HepG2 (cell line): Measurements from ENCODE around the gene PRIM2. TPM values are rescaled to one million over a fixed set of nuclear protein-coding genes. Genes with fewer than 3 reads are reported as not detected.
A peak's percentile ranks its signal among the peaks of the same experiment; 100 is the strongest.

Experiments used
- DR1 ChIP-seq: sonication (generic); formaldehyde crosslinking; IDR thresholded peaks from 2 replicates; pipeline ENCODE4 v1.8.0; 2021; ENCODE audit warnings: mild to moderate bottlenecking, missing genetic modification reagents, inconsistent platforms
- KMT2B ChIP-seq: IDR thresholded peaks from 2 replicates; pipeline ENCODE4 v1.6.1; 2016; ENCODE audit warnings: missing genetic modification reagents, missing compliant biosample characterization
- MAFF ChIP-seq: IDR thresholded peaks from 2 replicates; pipeline ENCODE4 v1.6.1; 2011; ENCODE audit warnings: low read depth, low read length, improper control_type of control experiment
- NFIC ChIP-seq: IDR thresholded peaks from 2 replicates; pipeline ENCODE4 v1.6.1; 2012; ENCODE audit warnings: mild to moderate bottlenecking, low read length, inconsistent platforms
- PHB2 ChIP-seq: fragments of 450-650 bp; IDR thresholded peaks from 2 replicates; pipeline ENCODE4 v1.6.1; 2018; ENCODE audit not compliant: partially characterized antibody
- ZNF501 ChIP-seq: sonication (generic); formaldehyde crosslinking; IDR thresholded peaks from 2 replicates; pipeline ENCODE4 v1.5.1; 2020; ENCODE audit warnings: mild to moderate bottlenecking, moderate library complexity, missing genetic modification reagents
- polyA plus RNA-seq, 8 experiments: library from polyadenylated mRNA; depleted of rRNA in 3 of 8; stranded (reverse) in 7 of 8; unstranded in 1 of 8; fragments of >200 nt; fragmentation: Illumina TruSeq in 4 of 8; extraction: Trizol in 4 of 8; gene quantifications; 2 replicates each; pipeline versions ENCODE4 v1.2.1 to v1.2.3, GENCODE V29; 2011 to 2016; ENCODE audit warnings: low read depth in 4 of 8, missing spikeins in 1 of 8, mixed read lengths in 1 of 8; ENCODE audit not compliant: insufficient read depth in 1 of 8
- total RNA-seq, 5 experiments: library from RNA; depleted of rRNA; stranded (reverse); fragments of >200 nt; fragmentation: Illumina TruSeq; extraction: Trizol; gene quantifications; 2 replicates each; pipeline ENCODE4 v1.2.3, GENCODE V29; 2016; ENCODE audit warnings: low read depth in 1 of 5
- TF ChIP-seq, protein P1 (sequence below), 2 experiments: fragments of 450-650 bp in 1 of 2; sonication (generic) in 1 of 2; formaldehyde crosslinking in 1 of 2; IDR thresholded peaks; 2 replicates each; pipeline versions ENCODE4 v1.6.1 to v1.8.0; 2016 to 2022; ENCODE audit warnings: antibody characterized with exemption in 1 of 2, mild to moderate bottlenecking in 1 of 2, missing genetic modification reagents in 1 of 2
- TF ChIP-seq, protein P2 (sequence below): IDR thresholded peaks from 2 replicates; pipeline ENCODE4 v1.6.1; 2016
- TF ChIP-seq, protein P3 (sequence below): sonication (generic); formaldehyde crosslinking; IDR thresholded peaks from 2 replicates; pipeline ENCODE4 v1.4.0; 2020; ENCODE audit warnings: missing genetic modification reagents
- TF ChIP-seq, protein P4 (sequence below): sonication (generic); formaldehyde crosslinking; IDR thresholded peaks from 2 replicates; pipeline ENCODE4 v1.5.1; 2020; ENCODE audit warnings: missing genetic modification reagents, mild to moderate bottlenecking, borderline replicate concordance
- TF ChIP-seq, protein P5 (sequence below): sonication (generic); formaldehyde crosslinking; IDR thresholded peaks from 2 replicates; pipeline ENCODE4 v1.4.0; 2020; ENCODE audit warnings: mild to moderate bottlenecking, low read depth, missing genetic modification reagents
- TF ChIP-seq, protein P6 (sequence below): sonication (generic); formaldehyde crosslinking; conservative IDR thresholded peaks from 2 replicates; pipeline ENCODE4 v1.8.1; 2023; ENCODE audit warnings: missing genetic modification reagents

Gene PRIM2
- total and polyA plus RNA-seq, 2 of the 13 experiments (the other 11 are each of a cell fraction or from before 2014, with no cell fraction given) = 8.0 to 52.7 TPM

DNA sequence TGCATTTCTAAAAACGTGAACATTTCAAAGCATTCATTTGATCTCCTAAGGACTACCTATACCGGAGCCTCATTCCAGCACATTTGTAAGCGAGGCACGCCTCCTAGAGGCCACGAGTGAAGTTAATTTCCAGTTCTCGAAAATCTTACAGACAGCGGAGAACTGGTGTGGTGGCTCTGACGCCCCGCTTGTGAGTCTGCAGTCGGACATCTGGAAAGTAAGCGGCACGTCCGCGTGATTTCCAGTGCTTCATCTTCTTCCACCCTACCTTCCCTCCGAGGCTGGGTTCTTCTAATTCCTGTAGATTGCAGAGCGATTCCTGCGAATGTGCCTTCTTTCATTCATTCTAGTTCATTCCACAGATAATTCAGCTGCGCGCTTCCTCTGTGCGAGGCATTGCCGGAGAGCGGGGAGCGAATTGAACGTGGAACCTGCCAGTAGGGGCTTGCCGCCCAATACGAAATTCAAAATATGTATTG is 810 bp upstream of the PRIM2 start (continued):
- TF ChIP-seq, protein P1, sequence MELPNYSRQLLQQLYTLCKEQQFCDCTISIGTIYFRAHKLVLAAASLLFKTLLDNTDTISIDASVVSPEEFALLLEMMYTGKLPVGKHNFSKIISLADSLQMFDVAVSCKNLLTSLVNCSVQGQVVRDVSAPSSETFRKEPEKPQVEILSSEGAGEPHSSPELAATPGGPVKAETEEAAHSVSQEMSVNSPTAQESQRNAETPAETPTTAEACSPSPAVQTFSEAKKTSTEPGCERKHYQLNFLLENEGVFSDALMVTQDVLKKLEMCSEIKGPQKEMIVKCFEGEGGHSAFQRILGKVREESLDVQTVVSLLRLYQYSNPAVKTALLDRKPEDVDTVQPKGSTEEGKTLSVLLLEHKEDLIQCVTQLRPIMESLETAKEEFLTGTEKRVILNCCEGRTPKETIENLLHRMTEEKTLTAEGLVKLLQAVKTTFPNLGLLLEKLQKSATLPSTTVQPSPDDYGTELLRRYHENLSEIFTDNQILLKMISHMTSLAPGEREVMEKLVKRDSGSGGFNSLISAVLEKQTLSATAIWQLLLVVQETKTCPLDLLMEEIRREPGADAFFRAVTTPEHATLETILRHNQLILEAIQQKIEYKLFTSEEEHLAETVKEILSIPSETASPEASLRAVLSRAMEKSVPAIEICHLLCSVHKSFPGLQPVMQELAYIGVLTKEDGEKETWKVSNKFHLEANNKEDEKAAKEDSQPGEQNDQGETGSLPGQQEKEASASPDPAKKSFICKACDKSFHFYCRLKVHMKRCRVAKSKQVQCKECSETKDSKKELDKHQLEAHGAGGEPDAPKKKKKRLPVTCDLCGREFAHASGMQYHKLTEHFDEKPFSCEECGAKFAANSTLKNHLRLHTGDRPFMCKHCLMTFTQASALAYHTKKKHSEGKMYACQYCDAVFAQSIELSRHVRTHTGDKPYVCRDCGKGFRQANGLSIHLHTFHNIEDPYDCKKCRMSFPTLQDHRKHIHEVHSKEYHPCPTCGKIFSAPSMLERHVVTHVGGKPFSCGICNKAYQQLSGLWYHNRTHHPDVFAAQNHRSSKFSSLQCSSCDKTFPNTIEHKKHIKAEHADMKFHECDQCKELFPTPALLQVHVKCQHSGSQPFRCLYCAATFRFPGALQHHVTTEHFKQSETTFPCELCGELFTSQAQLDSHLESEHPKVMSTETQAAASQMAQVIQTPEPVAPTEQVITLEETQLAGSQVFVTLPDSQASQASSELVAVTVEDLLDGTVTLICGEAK (IDR thresholded peaks at IDR 0.05) = no peak
- TF ChIP-seq, protein P1 (CRISPR knock-in tag; IDR thresholded peaks at IDR 0.05) = no peak; the same call in 1 of the 2 replicates
- TF ChIP-seq, protein P2, sequence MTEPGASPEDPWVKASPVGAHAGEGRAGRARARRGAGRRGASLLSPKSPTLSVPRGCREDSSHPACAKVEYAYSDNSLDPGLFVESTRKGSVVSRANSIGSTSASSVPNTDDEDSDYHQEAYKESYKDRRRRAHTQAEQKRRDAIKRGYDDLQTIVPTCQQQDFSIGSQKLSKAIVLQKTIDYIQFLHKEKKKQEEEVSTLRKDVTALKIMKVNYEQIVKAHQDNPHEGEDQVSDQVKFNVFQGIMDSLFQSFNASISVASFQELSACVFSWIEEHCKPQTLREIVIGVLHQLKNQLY (CRISPR knock-in tag) = 0 out of 2 replicates have a peak, but pooled peaks have one; percentile 21
- TF ChIP-seq DR1 (CRISPR knock-in tag) (no peak), KMT2B (CRISPR knock-in tag) (peak; percentile 37; the same call in 1 of the 2 replicates), NFIC (no peak), MAFF (no peak), ZNF501 (CRISPR knock-in tag) (peak; percentile 94), PHB2 (no peak)
- TF ChIP-seq, protein P3, sequence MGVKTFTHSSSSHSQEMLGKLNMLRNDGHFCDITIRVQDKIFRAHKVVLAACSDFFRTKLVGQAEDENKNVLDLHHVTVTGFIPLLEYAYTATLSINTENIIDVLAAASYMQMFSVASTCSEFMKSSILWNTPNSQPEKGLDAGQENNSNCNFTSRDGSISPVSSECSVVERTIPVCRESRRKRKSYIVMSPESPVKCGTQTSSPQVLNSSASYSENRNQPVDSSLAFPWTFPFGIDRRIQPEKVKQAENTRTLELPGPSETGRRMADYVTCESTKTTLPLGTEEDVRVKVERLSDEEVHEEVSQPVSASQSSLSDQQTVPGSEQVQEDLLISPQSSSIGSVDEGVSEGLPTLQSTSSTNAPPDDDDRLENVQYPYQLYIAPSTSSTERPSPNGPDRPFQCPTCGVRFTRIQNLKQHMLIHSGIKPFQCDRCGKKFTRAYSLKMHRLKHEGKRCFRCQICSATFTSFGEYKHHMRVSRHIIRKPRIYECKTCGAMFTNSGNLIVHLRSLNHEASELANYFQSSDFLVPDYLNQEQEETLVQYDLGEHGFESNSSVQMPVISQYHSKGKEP (CRISPR knock-in tag) = 0 out of 2 replicates have a peak, but pooled peaks have one; percentile 38
- TF ChIP-seq, protein P4, sequence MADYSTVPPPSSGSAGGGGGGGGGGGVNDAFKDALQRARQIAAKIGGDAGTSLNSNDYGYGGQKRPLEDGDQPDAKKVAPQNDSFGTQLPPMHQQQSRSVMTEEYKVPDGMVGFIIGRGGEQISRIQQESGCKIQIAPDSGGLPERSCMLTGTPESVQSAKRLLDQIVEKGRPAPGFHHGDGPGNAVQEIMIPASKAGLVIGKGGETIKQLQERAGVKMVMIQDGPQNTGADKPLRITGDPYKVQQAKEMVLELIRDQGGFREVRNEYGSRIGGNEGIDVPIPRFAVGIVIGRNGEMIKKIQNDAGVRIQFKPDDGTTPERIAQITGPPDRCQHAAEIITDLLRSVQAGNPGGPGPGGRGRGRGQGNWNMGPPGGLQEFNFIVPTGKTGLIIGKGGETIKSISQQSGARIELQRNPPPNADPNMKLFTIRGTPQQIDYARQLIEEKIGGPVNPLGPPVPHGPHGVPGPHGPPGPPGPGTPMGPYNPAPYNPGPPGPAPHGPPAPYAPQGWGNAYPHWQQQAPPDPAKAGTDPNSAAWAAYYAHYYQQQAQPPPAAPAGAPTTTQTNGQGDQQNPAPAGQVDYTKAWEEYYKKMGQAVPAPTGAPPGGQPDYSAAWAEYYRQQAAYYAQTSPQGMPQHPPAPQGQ = no peak
- TF ChIP-seq, protein P5, sequence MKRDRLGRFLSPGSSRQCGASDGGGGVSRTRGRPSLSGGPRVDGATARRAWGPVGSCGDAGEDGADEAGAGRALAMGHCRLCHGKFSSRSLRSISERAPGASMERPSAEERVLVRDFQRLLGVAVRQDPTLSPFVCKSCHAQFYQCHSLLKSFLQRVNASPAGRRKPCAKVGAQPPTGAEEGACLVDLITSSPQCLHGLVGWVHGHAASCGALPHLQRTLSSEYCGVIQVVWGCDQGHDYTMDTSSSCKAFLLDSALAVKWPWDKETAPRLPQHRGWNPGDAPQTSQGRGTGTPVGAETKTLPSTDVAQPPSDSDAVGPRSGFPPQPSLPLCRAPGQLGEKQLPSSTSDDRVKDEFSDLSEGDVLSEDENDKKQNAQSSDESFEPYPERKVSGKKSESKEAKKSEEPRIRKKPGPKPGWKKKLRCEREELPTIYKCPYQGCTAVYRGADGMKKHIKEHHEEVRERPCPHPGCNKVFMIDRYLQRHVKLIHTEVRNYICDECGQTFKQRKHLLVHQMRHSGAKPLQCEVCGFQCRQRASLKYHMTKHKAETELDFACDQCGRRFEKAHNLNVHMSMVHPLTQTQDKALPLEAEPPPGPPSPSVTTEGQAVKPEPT = no peak
- TF ChIP-seq, protein P6, sequence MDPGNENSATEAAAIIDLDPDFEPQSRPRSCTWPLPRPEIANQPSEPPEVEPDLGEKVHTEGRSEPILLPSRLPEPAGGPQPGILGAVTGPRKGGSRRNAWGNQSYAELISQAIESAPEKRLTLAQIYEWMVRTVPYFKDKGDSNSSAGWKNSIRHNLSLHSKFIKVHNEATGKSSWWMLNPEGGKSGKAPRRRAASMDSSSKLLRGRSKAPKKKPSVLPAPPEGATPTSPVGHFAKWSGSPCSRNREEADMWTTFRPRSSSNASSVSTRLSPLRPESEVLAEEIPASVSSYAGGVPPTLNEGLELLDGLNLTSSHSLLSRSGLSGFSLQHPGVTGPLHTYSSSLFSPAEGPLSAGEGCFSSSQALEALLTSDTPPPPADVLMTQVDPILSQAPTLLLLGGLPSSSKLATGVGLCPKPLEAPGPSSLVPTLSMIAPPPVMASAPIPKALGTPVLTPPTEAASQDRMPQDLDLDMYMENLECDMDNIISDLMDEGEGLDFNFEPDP (CRISPR knock-in tag) = no peak
